Caco-2 (cell line): ENCODE data around the gene CPEB1. TPM values are rescaled to one million over a fixed set of nuclear protein-coding genes. Genes with fewer than 3 reads are reported as not detected.

Experiments used
- BruUV-seq: library from RNA; stranded (reverse); fragments of 400-500 nt; replicated peaks from 2 replicates; lab custom pipeline; 2021; lab: Mats Ljungman, UMichigan
- CTCF ChIA-PET: fragments of 300-600 bp; sonication (Branson Sonifier 250); formaldehyde crosslinking; loops from one replicate; lab custom pipeline; 2022; ENCODE audit warnings: antibody characterized with exemption; lab: Charles Lee
- POLR2A ChIA-PET: fragments of 300-600 bp; sonication (Branson Sonifier 250); formaldehyde crosslinking; loops from one replicate; lab custom pipeline; 2022; ENCODE audit warnings: antibody characterized with exemption; lab: Charles Lee
- DNase-seq, 2 experiments: peaks; one replicate each; pipeline versions ENCODE4 v3.0.0 to v3.0.0-alpha.2; 2020 to 2022
- H3K27me3 ChIP-seq: replicated peaks from 2 replicates; pipeline ENCODE4 v1.6.0; 2011; ENCODE audit warnings: low read length; ENCODE audit not compliant: control insufficient read depth, insufficient read depth
- H3K36me3 ChIP-seq: 2 replicates; pipeline ENCODE4 v1.5.1; 2011; ENCODE audit warnings: low read length; ENCODE audit not compliant: control insufficient read depth, insufficient read depth
- H3K4me1 ChIP-seq: fragments of 250-450 bp; sonication (Bioruptor Pico); 2 replicates; pipeline ENCODE4 v1.5.1; 2020; ENCODE audit warnings: mild to moderate bottlenecking
- H3K4me3 ChIP-seq: 2 replicates; pipeline ENCODE4 v1.5.1; 2011; ENCODE audit warnings: low read depth, mild to moderate bottlenecking, control low read depth, low read length
- H3K9me3 ChIP-seq: fragments of 250-450 bp; sonication (Bioruptor Pico); 2 replicates; pipeline ENCODE4 v1.5.1; 2020; ENCODE audit warnings: mild to moderate bottlenecking, moderate library complexity
- H3K27ac Mint-ChIP-seq: one replicate; pipeline ENCODE4 v1.8.0; 2022; ENCODE audit warnings: mixed read lengths; ENCODE audit not compliant: unreplicated experiment
- H3K27me3 Mint-ChIP-seq: one replicate; pipeline ENCODE4 v1.8.0; 2022; ENCODE audit warnings: mixed read lengths; ENCODE audit not compliant: insufficient read depth, unreplicated experiment
- H3K36me3 Mint-ChIP-seq: one replicate; pipeline ENCODE4 v1.8.0; 2022; ENCODE audit warnings: mild to moderate bottlenecking, mixed read lengths; ENCODE audit not compliant: insufficient read depth, unreplicated experiment
- H3K4me1 Mint-ChIP-seq: one replicate; pipeline ENCODE4 v1.8.0; 2022; ENCODE audit warnings: low read depth, mixed read lengths; ENCODE audit not compliant: unreplicated experiment
- H3K4me3 Mint-ChIP-seq: one replicate; pipeline ENCODE4 v1.8.0; 2022; ENCODE audit warnings: mild to moderate bottlenecking, moderate library complexity, mixed read lengths; ENCODE audit not compliant: unreplicated experiment
- H3K9me3 Mint-ChIP-seq: one replicate; pipeline ENCODE4 v1.8.0; 2022; ENCODE audit warnings: mixed read lengths; ENCODE audit not compliant: unreplicated experiment
- intact Hi-C: fragments of 100-400 bp; cut with micrococcal nuclease; formaldehyde crosslinking; loops from one replicate; pipeline ENCODE4 v1.10.0; 2022; ENCODE audit not compliant: unreplicated experiment
- total RNA-seq: library from RNA; stranded (reverse); gene quantifications from 2 replicates; pipeline ENCODE4 v1.2.3, GENCODE V29; 2022
- TF ChIP-seq, protein P1 (sequence below), 2 experiments: fragments of 200-600 bp in 1 of 2; IDR thresholded peaks; 1 replicate in 1 of 2; 2 replicates in 1 of 2; pipeline versions ENCODE4 v1.5.1 to v1.8.0; 2011 to 2022; ENCODE audit warnings: antibody characterized with exemption in 1 of 2, control low read depth in 1 of 2, inconsistent platforms in 1 of 2, low read depth in 1 of 2, low read length in 1 of 2, mild to moderate bottlenecking in 1 of 2, moderate library complexity in 1 of 2; ENCODE audit not compliant: insufficient read depth in 1 of 2, severe bottlenecking in 1 of 2, unreplicated experiment in 1 of 2

The CPEB1 gene
- total RNA-seq, 1 experiment from 2014 or later = 0.82 TPM

- H3K4me3 ChIP-seq = peak within 1 kb of the TSS; percentile 79
- H3K27me3 Mint-ChIP-seq = no peaks in the 10 kb centered on the region
- no peaks in the 10 kb centered on the region for H3K9me3 Mint-ChIP-seq
- peak; percentile 93 to 97 for DNase-seq
- H3K27ac Mint-ChIP-seq = peak within 1 kb of the TSS; percentile 88
- ChIA-PET CTCF (interaction anchor here (0.9 to 1.7 kb wide), 5 partner anchors 10 to 471 kb away, joined by 3 to 15 read pairs (median 4); partner anchors contain the start of gene C15orf40), POLR2A (interaction anchor here (0.5 to 2.1 kb wide), 5 partner anchors 9 to 210 kb away, joined by 3 to 13 read pairs (median 5); no protein-coding TSS in a partner anchor)
- H3K4me3 Mint-ChIP-seq = peak within 1 kb of the TSS; percentile 81
- H3K36me3 ChIP-seq = peaks cover 11% of the 10 kb centered on the region
- BruUV-seq = no TSS peak
- intact Hi-C loops = loop anchor here (1.0 to 2.0 kb wide), 2 partner anchors 26 to 460 kb away; no protein-coding TSS in a partner anchor
- no peaks in the 10 kb centered on the region for H3K9me3 ChIP-seq
- H3K36me3 Mint-ChIP-seq = peaks cover 62% of the 10 kb centered on the region
- peaks cover 12% of the 10 kb centered on the region for H3K4me1 ChIP-seq
- no peaks in the 10 kb centered on the region for H3K27me3 ChIP-seq
- peaks cover 10% of the 10 kb centered on the region for H3K4me1 Mint-ChIP-seq
- TF ChIP-seq, protein P1, sequence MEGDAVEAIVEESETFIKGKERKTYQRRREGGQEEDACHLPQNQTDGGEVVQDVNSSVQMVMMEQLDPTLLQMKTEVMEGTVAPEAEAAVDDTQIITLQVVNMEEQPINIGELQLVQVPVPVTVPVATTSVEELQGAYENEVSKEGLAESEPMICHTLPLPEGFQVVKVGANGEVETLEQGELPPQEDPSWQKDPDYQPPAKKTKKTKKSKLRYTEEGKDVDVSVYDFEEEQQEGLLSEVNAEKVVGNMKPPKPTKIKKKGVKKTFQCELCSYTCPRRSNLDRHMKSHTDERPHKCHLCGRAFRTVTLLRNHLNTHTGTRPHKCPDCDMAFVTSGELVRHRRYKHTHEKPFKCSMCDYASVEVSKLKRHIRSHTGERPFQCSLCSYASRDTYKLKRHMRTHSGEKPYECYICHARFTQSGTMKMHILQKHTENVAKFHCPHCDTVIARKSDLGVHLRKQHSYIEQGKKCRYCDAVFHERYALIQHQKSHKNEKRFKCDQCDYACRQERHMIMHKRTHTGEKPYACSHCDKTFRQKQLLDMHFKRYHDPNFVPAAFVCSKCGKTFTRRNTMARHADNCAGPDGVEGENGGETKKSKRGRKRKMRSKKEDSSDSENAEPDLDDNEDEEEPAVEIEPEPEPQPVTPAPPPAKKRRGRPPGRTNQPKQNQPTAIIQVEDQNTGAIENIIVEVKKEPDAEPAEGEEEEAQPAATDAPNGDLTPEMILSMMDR (IDR thresholded peaks at IDR 0.05; ENCODE audit: insufficient read depth in 1 of 2, low read depth in 1 of 2, low read length in 1 of 2, severe bottlenecking in 1 of 2, unreplicated experiment in 1 of 2) = peak; percentile 93 to 95
Observed at GRCh38 chr15:82540055-82540983, 106.8 kb downstream of the CPEB1 start, which contains the start of gene RPS17. RPS17 (minus strand) TSS chr15:82540457; CDS start chr15:82540428, 29 bp downstream.

GRCh38 chr15:82539691-82540054 lies 107.5 kb downstream of the CPEB1 start:
- peak overlapping the region; percentile 81 for H3K4me3 Mint-ChIP-seq

More at GRCh38 chr15:82539691-82540054, 107.5 kb downstream of the CPEB1 start:
- POLR2A ChIA-PET = interaction anchor here (1.0 to 2.1 kb wide), 3 partner anchors 27 to 211 kb away, joined by 3 to 13 read pairs (median 5); no protein-coding TSS in a partner anchor
- TF ChIP-seq, protein P1 (IDR thresholded peaks at IDR 0.05; ENCODE audit: insufficient read depth in 1 of 2, low read depth in 1 of 2, low read length in 1 of 2, severe bottlenecking in 1 of 2, unreplicated experiment in 1 of 2) = no peak
- Histone ChIP-seq H3K4me1 (peaks cover 12% of the 10 kb centered on the region), H3K4me3 (peak overlapping the region; percentile 79), H3K9me3 (no peaks in the 10 kb centered on the region), H3K27me3 (no peaks in the 10 kb centered on the region), H3K36me3 (peaks cover 11% of the 10 kb centered on the region)
- CTCF ChIA-PET = interaction anchor here (0.7 to 1.7 kb wide), 5 partner anchors 9 to 171 kb away, joined by 3 to 15 read pairs (median 4); no protein-coding TSS in a partner anchor
- intact Hi-C loops = loop anchor here (1.0 to 2.0 kb wide), 2 partner anchors 27 to 461 kb away; no protein-coding TSS in a partner anchor
- H3K27me3 Mint-ChIP-seq = no peaks in the 10 kb centered on the region
- H3K27ac Mint-ChIP-seq = peak overlapping the region; percentile 88
- no peak for DNase-seq
- H3K9me3 Mint-ChIP-seq = no peaks in the 10 kb centered on the region
- no TSS peak for BruUV-seq
- H3K4me1 Mint-ChIP-seq = peaks cover 10% of the 10 kb centered on the region
- H3K36me3 Mint-ChIP-seq = peaks cover 68% of the 10 kb centered on the region
